Skeletal muscle satellite cell (primary cell): Measurements from ENCODE around the gene ZNRF3.

Experiments used
- H3K27me3 ChIP-seq: 2 replicates; pipeline ENCODE4 v1.7.0; 2013; ENCODE audit warnings: low read length; ENCODE audit not compliant: control insufficient read depth, insufficient read depth
- H3K36me3 ChIP-seq: 2 replicates; pipeline ENCODE4 v1.7.0; 2013; ENCODE audit warnings: mild to moderate bottlenecking, control low read depth, low read length; ENCODE audit not compliant: insufficient read depth
- H3K4me1 ChIP-seq: 2 replicates; pipeline ENCODE4 v1.7.0; 2013; ENCODE audit warnings: low read length; ENCODE audit not compliant: control insufficient read depth, insufficient read depth
- H3K4me2 ChIP-seq: 2 replicates; pipeline ENCODE4 v1.7.0; 2013; ENCODE audit warnings: mild to moderate bottlenecking, low read length
- H3K4me3 ChIP-seq: 2 replicates; pipeline ENCODE4 v1.7.0; 2013; ENCODE audit warnings: low read length
- H3K9ac ChIP-seq: 2 replicates; pipeline ENCODE4 v1.7.0; 2013; ENCODE audit warnings: mild to moderate bottlenecking, low read depth, low read length, moderate library complexity
- H3K9me3 ChIP-seq: replicated peaks from 2 replicates; pipeline ENCODE4 v1.7.0; 2013; ENCODE audit warnings: mild to moderate bottlenecking, control low read depth, low read length

ZNRF3 gene

DNA sequence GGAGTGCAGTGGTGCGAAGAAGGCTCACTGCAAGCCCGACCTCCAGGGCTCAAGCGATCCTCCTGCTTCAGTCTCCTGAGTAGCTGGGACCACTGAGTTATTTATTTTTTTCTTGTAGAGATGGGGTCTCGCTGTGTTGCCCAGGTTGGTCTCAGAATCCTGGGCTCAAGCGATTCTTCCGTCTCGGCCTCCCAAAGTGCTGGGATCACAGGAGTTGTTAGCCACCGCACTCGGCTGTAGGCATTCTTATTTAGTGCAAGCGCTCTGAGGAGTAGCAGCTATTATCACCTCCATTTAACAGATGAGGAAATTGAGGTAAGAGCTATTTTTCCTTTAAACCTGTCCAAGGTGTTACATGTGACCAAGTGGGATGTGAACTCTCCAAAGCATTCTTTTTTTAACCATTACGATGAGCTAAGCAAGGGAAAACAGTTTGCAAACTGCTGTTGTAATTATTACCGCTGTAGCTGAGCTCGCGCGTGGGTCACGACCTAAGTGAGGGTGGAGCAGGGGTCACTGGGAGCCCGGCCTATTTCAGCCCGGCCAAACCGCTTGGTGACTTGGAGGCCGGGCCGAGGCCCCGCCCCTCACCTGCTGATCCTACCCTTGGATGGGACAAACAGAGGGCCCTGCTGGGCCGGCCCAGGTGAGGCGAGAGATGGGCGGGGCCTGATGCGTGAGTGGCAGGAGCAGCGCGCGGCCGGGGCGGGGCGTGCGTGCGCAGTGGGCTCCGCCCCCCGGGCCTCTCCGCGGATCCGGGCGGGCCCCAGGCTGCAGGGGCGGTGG is 189.0 kb downstream of the ZNRF3 start:
- no peaks in the 10 kb centered on the region for H3K36me3 ChIP-seq
- no peaks in the 10 kb centered on the region for H3K9me3 ChIP-seq
- no peak overlapping the region for H3K9ac ChIP-seq
- H3K27me3 ChIP-seq = peaks cover 27% of the 10 kb centered on the region
- H3K4me1 ChIP-seq = peaks cover 10% of the 10 kb centered on the region
- H3K4me2 ChIP-seq = peak overlapping the region; percentile 91
- peak overlapping the region; percentile 76 for H3K4me3 ChIP-seq

DNA sequence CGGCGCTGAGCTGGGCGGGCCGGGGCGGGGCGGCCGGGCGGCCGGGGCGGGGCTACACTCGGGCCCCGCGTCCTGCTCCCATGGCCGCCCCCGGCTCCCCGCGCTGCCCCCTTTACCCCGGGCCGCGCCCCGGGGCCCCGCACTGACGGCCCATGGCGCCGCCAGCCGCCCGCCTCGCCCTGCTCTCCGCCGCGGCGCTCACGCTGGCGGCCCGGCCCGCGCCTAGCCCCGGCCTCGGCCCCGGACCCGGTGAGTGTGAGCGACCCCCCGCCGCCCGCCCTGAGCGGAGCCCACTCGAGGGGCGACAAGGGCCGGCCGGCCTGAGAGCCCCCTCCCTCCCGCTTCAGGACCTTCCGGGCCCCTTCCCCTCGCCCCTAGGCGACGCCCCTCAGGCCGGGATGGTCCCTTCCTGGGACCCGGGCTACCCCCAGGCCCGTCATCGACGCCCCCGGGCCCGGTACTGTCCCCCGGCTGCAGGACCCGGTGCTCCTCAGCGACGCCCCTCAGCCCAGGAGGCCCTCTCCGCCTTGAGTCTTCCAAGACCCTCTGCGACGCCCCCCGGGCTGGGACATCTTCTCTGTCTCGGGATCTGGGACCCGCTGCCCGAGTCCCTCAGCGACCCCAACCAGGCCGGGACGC is 189.7 kb downstream of the ZNRF3 start, which contains the start of gene KREMEN1:
TSS of gene KREMEN1 (plus strand) at position 57 of the 639 bp plus-strand sequence. CDS start at position 153, 96 bp downstream.
- Histone ChIP-seq H3K9ac (peak within 1 kb of the TSS; percentile 65), H3K4me1 (peaks cover 10% of the 10 kb centered on the region), H3K36me3 (no peaks in the 10 kb centered on the region), H3K4me2 (peak within 1 kb of the TSS; percentile 91), H3K27me3 (peaks cover 27% of the 10 kb centered on the region), H3K4me3 (peak within 1 kb of the TSS; percentile 76), H3K9me3 (no peaks in the 10 kb centered on the region)

DNA sequence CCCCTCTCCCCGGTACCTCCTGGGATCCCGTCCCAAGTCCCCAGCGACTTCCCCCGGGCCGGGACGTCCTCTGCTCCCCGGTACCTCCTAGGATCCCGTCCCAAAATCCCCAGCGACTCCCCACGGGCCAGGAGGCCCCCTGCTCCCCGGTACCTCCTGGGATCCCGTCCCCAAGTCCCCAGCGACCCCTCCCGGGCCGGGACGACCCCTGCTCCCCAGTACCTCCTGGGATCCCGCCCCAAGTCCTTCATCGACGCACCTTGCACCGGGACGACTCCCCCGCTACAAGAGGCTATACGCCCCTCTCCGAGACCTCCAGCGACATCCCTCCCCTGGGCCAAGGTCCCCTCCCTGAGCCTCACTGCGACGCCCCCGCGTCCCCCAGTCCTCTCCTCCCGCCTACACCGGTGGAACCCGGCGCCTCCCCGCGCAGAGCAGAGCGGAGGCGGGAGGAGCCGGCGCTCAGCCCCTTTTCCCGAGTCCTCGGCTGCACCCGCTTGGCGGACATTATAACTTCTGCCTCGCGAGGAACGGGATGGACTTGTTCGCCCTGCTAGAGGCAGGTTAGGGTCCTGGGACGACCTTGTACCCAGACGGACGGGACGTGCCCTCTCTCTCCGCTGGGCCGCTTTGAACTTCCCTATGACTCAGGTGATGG is 190.4 kb downstream of the ZNRF3 start:
- peak overlapping the region; percentile 80 for H3K4me2 ChIP-seq
- no peaks in the 10 kb centered on the region for H3K9me3 ChIP-seq
- H3K27me3 ChIP-seq = peaks cover 27% of the 10 kb centered on the region
- H3K36me3 ChIP-seq = no peaks in the 10 kb centered on the region
- peak overlapping the region; percentile 65 for H3K9ac ChIP-seq
- H3K4me1 ChIP-seq = peaks cover 10% of the 10 kb centered on the region
- peak overlapping the region; percentile 76 for H3K4me3 ChIP-seq

DNA sequence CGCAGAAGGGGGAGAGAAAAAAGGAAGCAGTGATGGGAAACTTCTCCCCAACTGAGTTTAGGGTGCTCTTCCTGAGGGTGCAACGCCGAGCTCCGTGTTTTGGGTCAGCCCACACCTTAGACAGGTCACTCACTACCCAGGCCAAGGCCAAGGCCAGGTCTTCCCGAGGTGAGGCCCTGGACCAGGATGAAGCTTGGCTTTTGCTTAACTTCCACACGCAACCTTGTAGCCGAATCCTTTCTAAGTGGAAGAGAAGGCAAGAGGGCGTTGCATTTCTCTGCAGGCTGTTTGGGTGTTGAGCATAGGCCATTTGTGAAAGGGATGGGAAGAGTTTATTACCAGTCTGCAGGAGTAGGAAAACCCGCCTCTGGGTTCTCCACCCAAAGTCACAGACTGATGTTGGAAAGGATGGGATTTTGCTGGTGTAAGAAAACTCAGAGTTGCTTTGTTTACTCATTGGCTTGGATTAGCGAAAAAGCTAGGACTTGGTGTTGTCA is 191.0 kb downstream of the ZNRF3 start:
- Histone ChIP-seq H3K9ac (no peak overlapping the region), H3K27me3 (peaks cover 27% of the 10 kb centered on the region), H3K4me1 (peaks cover 14% of the 10 kb centered on the region), H3K4me3 (peak overlapping the region; percentile 76), H3K36me3 (no peaks in the 10 kb centered on the region), H3K4me2 (peak overlapping the region; percentile 80), H3K9me3 (no peaks in the 10 kb centered on the region)

DNA sequence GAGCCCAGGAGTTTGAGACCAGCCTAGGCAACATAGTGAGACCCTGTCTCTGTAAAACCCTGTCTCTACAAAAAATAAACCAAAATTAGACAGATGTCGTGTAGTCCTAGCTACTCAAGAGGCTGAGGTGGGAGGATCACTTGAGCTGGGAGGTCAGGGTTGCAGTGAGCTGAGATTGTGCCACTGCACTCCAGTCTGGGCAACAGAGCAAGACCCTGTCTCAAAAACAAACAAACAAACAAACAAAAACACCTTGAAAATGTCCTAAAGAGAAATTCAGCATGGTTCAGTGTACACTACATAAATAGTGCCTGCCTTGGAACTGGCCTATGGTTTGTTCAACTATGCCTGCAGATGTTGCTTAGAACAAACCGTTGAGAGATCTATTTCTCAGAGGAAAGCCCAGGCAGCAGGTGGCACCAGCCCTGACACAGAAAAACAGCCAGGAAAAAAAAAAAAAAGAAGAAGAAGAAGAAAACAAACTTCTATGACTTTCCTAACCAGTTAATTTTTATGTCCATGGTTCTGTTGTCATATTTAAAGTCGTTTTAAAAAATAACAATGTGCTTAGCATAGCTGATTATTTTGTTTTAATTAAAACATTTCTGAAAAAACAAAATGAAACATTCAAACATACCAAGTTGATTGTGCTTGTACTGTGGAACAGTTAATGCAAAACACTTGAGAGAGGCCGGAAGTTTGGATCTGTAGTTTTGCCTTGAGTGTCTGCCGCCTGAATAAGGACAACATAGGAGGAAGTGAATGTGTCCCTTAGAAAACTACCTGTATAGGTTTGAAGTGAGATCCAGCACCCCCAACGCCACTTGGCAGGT is 194.9 kb downstream of the ZNRF3 start:
- H3K4me3 ChIP-seq = no peak overlapping the region
- H3K9me3 ChIP-seq = no peaks in the 10 kb centered on the region
- H3K36me3 ChIP-seq = no peaks in the 10 kb centered on the region
- no peak overlapping the region for H3K9ac ChIP-seq
- peaks cover 17% of the 10 kb centered on the region for H3K27me3 ChIP-seq
- H3K4me2 ChIP-seq = no peak overlapping the region
- peaks cover 13% of the 10 kb centered on the region for H3K4me1 ChIP-seq

DNA sequence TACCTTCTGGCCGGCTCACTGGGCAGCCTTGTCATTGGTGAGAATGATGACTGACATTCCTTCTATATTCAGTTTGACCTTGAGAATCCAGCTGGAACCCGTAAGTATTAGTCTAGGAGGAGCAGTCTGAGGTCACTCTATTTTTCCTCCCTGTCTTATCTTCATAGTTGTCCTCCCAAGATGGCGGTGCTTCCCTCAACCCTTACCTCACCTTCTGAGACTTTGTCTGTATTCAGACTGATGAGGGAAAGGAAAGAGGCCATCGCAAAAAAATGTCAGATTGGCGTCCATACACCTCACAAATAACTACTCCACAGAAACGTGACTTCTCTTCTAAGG is 195.5 kb downstream of the ZNRF3 start:
- H3K4me3 ChIP-seq = no peak overlapping the region
- H3K4me2 ChIP-seq = no peak overlapping the region
- peaks cover 10% of the 10 kb centered on the region for H3K4me1 ChIP-seq
- H3K36me3 ChIP-seq = no peaks in the 10 kb centered on the region
- H3K9ac ChIP-seq = no peak overlapping the region
- H3K27me3 ChIP-seq = peaks cover 11% of the 10 kb centered on the region
- no peaks in the 10 kb centered on the region for H3K9me3 ChIP-seq

DNA sequence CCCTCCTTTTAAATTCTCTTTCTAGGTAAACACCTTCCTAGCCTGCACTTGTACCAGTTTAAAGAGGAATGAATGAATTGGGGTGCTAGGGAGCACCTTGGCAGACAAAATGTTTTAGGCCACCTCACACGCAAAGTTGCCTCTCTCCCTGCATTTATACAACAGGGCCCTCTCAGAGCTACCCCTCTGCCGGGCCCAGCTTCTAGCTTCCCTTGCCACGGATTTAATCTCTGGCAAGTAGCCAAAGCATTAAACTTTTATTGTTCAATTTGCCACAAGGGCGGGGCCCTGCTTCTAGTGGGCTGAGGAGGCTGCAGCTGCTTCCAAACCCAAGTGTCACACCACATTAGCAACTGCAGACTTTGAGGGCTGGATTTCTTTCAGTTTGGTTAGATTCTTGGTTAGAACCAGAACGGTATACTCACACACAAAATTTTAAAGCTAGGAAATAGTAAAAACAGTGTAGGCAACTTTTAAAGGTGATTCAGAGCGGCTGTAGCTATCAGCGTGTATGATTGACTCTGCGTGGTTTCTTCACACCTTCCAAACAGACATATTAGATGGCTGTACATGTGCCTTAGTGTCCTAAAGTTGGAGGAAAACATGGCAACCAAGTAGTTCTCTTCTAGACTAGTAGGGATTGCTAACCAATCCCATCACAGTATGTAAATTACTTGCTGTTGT is 196.0 kb downstream of the ZNRF3 start:
- H3K9ac ChIP-seq = no peak overlapping the region
- H3K9me3 ChIP-seq = no peaks in the 10 kb centered on the region
- no peaks in the 10 kb centered on the region for H3K36me3 ChIP-seq
- H3K4me1 ChIP-seq = peaks cover 14% of the 10 kb centered on the region
- H3K27me3 ChIP-seq = peaks cover 6% of the 10 kb centered on the region
- no peak overlapping the region for H3K4me3 ChIP-seq
- H3K4me2 ChIP-seq = no peak overlapping the region

DNA sequence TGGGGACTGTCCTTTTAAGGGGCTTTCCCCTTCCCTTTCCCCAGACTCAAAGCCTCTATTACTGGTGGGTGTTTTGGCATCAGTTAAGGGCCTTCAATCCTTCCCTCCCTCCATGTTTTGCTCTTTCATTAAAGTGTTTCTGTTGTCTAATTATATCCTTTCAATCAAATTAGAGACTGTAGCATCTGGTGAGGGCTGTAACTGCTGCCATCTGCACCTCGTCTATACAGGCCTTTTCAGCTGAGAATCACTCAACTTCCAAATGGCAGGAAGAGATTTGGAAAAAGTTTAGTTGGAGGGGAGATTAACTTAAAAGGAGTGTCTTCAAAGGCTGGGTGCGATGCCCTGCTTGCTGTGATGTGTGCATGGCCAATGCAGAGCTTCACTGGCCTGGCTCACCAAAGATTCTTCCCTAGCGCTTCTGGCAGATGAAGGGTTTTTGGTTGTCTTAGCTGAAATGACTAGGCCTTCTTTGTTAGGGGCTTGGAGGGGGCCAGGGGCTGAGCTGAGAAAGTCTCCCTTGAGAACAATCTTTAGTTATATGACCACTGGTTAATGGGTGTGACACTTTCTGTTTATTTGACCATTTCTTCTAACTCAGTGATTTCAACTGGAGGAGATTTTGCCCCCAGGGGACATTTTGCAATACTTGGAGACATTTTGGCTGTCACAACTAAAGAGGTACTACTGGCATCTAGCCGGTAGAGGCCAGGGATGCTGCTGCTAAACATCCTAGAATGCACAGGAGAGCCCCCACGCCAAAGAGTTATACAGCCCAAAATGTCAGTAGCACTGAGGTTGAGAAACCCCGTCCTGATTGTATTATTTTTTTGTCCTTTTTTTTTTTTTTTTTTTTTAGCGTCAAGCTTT is 197.0 kb downstream of the ZNRF3 start:
- Histone ChIP-seq H3K4me2 (no peak overlapping the region), H3K9me3 (no peaks in the 10 kb centered on the region), H3K9ac (no peak overlapping the region), H3K27me3 (peaks cover 3% of the 10 kb centered on the region), H3K36me3 (no peaks in the 10 kb centered on the region), H3K4me3 (no peak overlapping the region), H3K4me1 (peaks cover 14% of the 10 kb centered on the region)

DNA sequence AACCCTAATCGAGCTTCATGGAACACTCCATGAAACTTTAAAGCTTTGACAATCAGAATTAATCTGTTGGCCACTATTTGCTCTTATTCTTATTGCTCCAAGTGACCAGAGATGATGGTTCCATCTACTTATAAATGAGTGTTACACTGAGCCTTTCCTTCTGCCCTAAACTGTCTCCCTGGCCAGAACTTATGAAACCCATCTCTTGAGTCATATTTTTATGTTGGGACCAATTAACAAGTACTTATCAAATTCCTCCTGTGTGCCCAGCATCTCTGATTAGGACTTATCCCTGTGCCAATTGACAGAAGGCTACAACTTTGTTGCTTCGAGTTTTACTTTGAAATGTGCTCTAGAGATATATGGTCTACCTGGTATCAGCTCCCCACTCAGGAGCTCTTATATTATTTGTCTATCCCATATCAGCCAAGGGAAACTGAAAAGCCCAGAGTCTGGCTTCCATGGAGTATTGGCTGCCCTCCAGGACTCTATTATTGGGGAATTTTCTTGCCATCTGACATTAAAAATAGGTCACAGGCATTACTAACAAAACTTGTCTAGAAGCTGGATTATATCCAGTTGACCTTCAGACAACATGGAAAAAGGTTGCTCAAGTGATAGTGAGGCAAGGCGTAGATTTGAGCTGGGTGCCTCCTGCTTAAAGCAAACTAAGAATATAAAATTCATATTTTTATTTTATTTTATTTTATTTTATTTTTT is 198.3 kb downstream of the ZNRF3 start:
- H3K9me3 ChIP-seq = no peaks in the 10 kb centered on the region

More for the DNA sequence above, 198.3 kb downstream of the ZNRF3 start:
- H3K4me3 ChIP-seq = no peak overlapping the region
- H3K9ac ChIP-seq = no peak overlapping the region
- H3K4me2 ChIP-seq = no peak overlapping the region
- no peaks in the 10 kb centered on the region for H3K27me3 ChIP-seq
- H3K36me3 ChIP-seq = no peaks in the 10 kb centered on the region
- peaks cover 14% of the 10 kb centered on the region for H3K4me1 ChIP-seq
